Measurements from ENCODE around the gene TEAD1.

- TF ChIP-seq CTCF (IDR thresholded peaks at IDR 0.05) (no peak), ZFX (IDR thresholded peaks at IDR 0.05; ENCODE audit: borderline replicate concordance) (no peak)
Measured at GRCh38 chr11:12694183-12694531, 19.9 kb downstream of the TEAD1 start.

Data from 22Rv1 (cell line).